OCI-LY7 (cell line): Measurements from ENCODE around the gene ZNF469.

Experiments used
- EZH2phosphoT487 ChIP-seq: fragments of 200-600 bp; sonication (generic); IDR thresholded peaks from 2 replicates; pipeline ENCODE4 v1.6.1; 2018; ENCODE audit warnings: low read depth, borderline replicate concordance, mild to moderate bottlenecking, mixed run types, antibody characterized with exemption, low read length, moderate library complexity, mixed read lengths
- TF ChIP-seq, protein P1 (sequence below): fragments of 200-600 bp; sonication (generic); conservative IDR thresholded peaks from 2 replicates; pipeline ENCODE4 v1.5.1; 2014; ENCODE audit warnings: mild to moderate bottlenecking, antibody characterized with exemption, low read length, moderate library complexity, mixed read lengths

DNA sequence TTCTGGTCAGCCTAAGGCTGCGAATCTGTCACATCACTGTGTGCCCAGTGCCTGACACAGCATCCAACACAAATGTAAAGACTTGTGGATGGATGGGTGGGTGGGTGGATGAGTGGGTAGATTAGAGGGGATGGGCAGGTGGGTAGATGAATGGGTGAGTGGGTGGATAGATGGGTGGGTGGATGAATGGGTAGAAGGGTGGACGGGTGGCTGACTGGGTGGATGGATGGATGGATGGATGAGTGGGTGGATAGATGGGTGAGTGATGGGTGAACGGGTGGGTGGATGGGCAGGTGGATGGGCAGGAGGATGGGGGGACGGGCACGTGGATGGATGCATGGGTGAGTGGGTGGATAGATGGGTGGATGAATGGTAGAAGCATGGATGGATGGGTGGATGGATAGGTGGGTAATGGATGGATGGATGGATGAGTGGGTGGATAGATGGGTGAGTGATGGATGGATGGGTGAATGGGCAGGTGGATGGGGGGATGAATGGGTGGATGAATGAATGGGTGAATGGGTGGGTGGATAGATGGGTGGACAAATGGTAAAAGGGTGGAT, 39.2 kb downstream of the ZNF469 start:
- TF ChIP-seq, protein P1, sequence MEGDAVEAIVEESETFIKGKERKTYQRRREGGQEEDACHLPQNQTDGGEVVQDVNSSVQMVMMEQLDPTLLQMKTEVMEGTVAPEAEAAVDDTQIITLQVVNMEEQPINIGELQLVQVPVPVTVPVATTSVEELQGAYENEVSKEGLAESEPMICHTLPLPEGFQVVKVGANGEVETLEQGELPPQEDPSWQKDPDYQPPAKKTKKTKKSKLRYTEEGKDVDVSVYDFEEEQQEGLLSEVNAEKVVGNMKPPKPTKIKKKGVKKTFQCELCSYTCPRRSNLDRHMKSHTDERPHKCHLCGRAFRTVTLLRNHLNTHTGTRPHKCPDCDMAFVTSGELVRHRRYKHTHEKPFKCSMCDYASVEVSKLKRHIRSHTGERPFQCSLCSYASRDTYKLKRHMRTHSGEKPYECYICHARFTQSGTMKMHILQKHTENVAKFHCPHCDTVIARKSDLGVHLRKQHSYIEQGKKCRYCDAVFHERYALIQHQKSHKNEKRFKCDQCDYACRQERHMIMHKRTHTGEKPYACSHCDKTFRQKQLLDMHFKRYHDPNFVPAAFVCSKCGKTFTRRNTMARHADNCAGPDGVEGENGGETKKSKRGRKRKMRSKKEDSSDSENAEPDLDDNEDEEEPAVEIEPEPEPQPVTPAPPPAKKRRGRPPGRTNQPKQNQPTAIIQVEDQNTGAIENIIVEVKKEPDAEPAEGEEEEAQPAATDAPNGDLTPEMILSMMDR, result no peak
- TF ChIP-seq EZH2phosphoT487, result no peak
